DMS79 treated with DMSO at 0.1 percent for 48 hours (cell line): ENCODE measurements around the gene SOHLH1.

ENCODE experiments used
- DNase-seq: peaks from one replicate; lab custom pipeline; 2025; lab: John Stamatoyannopoulos, UW

SOHLH1 gene

GRCh38 chr9:135699440-135699839, at the start of gene SOHLH1:
SOHLH1 (minus strand) TSS chr9:135699481; CDS start chr9:135699467, 14 bp downstream.
- DNase-seq = no peak

- no peak for DNase-seq
Measured at GRCh38 chr9:135748676-135749075, 49.4 kb upstream of the SOHLH1 start.

GRCh38 chr9:135747311-135747710, 48.0 kb upstream of the SOHLH1 start:
- DNase-seq = no peak

- no peak for DNase-seq
Measured at GRCh38 chr9:135746565-135746964, 47.3 kb upstream of the SOHLH1 start.

- peak; percentile 27 for DNase-seq
Measured at GRCh38 chr9:135745686-135746324, 46.5 kb upstream of the SOHLH1 start.

- no peak for DNase-seq
Measured at GRCh38 chr9:135745189-135745588, 45.9 kb upstream of the SOHLH1 start.

- no peak for DNase-seq
Measured at GRCh38 chr9:135744333-135745070, 45.2 kb upstream of the SOHLH1 start.

GRCh38 chr9:135743546-135744332, 44.5 kb upstream of the SOHLH1 start:
- no peak for DNase-seq

GRCh38 chr9:135743021-135743420, 43.7 kb upstream of the SOHLH1 start:
- DNase-seq = no peak

- no peak for DNase-seq
Measured at GRCh38 chr9:135741276-135742219, 42.3 kb upstream of the SOHLH1 start.

GRCh38 chr9:135739271-135740220, 40.3 kb upstream of the SOHLH1 start:
- no peak for DNase-seq

GRCh38 chr9:135737840-135738521, 38.7 kb upstream of the SOHLH1 start:
- DNase-seq = no peak

- DNase-seq = no peak
Measured at GRCh38 chr9:135736979-135737839, 37.9 kb upstream of the SOHLH1 start.

- peak; percentile 40 for DNase-seq
Measured at GRCh38 chr9:135736272-135736978, 37.1 kb upstream of the SOHLH1 start.

GRCh38 chr9:135734616-135735144, 35.4 kb upstream of the SOHLH1 start:
- no peak for DNase-seq

- no peak for DNase-seq
Measured at GRCh38 chr9:135732569-135733257, 33.4 kb upstream of the SOHLH1 start.

- no peak for DNase-seq
Measured at GRCh38 chr9:135731454-135731853, 32.2 kb upstream of the SOHLH1 start.
